Measurements from ENCODE around the gene SLC39A10.

DNA sequence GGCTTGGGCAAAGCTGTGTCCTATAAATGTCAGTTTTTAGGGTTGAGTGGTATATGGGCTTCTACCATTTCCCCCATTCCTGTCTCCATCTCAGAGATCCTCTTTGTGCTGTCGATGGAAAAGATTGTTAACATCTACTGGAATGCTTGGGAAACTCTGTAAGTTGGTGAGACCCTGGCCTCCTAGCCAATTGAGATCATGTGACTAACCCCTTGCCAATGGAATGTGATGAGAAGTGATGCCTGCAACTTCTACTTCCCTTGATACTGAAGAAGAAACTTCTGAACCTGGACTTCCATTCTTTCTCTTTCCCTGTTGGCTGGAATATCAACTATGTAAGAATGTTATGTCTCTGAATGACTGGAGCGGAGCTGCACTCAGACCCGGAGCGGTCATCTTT, 14.5 kb downstream of the SLC39A10 start:
- TF ChIP-seq, protein P1, sequence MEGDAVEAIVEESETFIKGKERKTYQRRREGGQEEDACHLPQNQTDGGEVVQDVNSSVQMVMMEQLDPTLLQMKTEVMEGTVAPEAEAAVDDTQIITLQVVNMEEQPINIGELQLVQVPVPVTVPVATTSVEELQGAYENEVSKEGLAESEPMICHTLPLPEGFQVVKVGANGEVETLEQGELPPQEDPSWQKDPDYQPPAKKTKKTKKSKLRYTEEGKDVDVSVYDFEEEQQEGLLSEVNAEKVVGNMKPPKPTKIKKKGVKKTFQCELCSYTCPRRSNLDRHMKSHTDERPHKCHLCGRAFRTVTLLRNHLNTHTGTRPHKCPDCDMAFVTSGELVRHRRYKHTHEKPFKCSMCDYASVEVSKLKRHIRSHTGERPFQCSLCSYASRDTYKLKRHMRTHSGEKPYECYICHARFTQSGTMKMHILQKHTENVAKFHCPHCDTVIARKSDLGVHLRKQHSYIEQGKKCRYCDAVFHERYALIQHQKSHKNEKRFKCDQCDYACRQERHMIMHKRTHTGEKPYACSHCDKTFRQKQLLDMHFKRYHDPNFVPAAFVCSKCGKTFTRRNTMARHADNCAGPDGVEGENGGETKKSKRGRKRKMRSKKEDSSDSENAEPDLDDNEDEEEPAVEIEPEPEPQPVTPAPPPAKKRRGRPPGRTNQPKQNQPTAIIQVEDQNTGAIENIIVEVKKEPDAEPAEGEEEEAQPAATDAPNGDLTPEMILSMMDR (IDR thresholded peaks at IDR 0.05 in 4 of 5, conservative IDR thresholded peaks at IDR 0.05 in 1 of 5): no peak
- TF ChIP-seq POLR2A (IDR thresholded peaks at IDR 0.05): no peak
